Cardiac muscle cell (in vitro differentiated cells and primary cell): ENCODE measurements around the gene CFTR. TPM values are rescaled to one million over a fixed set of nuclear protein-coding genes. Genes with fewer than 3 reads are reported as not detected.

Source experiments
- DNase-seq, 2 donors: peaks; one replicate each; pipeline versions ENCODE4 v3.0.0 to v3.0.0-alpha.2; 2010 to 2017; ENCODE audit warnings: low read depth in 1 of 2, low spot score in 1 of 2
- H3K27ac ChIP-seq: fragments of 200-600 bp; sonication (generic); 2 replicates; pipeline ENCODE4 v1.5.1; 2016
- H3K27me3 ChIP-seq: fragments of 200-600 bp; sonication (generic); 2 replicates; pipeline ENCODE4 v1.6.0; 2016; ENCODE audit warnings: control low read depth
- H3K36me3 ChIP-seq: fragments of 200-600 bp; sonication (generic); 2 replicates; pipeline ENCODE4 v1.5.1; 2016; ENCODE audit warnings: control low read depth
- H3K4me1 ChIP-seq: fragments of 200-600 bp; sonication (generic); 2 replicates; pipeline ENCODE4 v1.8.1; 2017; ENCODE audit warnings: low read depth, mild to moderate bottlenecking, mixed run types
- H3K4me3 ChIP-seq: fragments of 200-600 bp; sonication (generic); 2 replicates; pipeline ENCODE4 v1.5.1; 2016; ENCODE audit warnings: mild to moderate bottlenecking
- H3K9me3 ChIP-seq: fragments of 200-600 bp; sonication (generic); 2 replicates; pipeline ENCODE4 v1.5.1; 2017; ENCODE audit warnings: low read depth, mild to moderate bottlenecking, control low read depth
- polyA plus RNA-seq: library from polyadenylated mRNA; unstranded; fragments of >200 nt; fragmentation: Nextera tagmentation; extraction: Ambion mirVana; gene quantifications from 2 replicates; pipeline ENCODE4 v1.2.1, GENCODE V29; 2016
- total RNA-seq: library from RNA; depleted of rRNA; stranded (reverse); fragments of >200 nt; gene quantifications from 2 replicates; pipeline ENCODE4 v1.2.3, GENCODE V29; 2016
- TF ChIP-seq, protein P1 (sequence below): IDR thresholded peaks from 2 replicates; pipeline ENCODE4 v1.5.1; 2012; ENCODE audit warnings: low read depth, mild to moderate bottlenecking, low read length

The CFTR gene
- total and polyA plus RNA-seq, 2 experiments from 2014 or later: 8.8 to 12.0 TPM

DNA sequence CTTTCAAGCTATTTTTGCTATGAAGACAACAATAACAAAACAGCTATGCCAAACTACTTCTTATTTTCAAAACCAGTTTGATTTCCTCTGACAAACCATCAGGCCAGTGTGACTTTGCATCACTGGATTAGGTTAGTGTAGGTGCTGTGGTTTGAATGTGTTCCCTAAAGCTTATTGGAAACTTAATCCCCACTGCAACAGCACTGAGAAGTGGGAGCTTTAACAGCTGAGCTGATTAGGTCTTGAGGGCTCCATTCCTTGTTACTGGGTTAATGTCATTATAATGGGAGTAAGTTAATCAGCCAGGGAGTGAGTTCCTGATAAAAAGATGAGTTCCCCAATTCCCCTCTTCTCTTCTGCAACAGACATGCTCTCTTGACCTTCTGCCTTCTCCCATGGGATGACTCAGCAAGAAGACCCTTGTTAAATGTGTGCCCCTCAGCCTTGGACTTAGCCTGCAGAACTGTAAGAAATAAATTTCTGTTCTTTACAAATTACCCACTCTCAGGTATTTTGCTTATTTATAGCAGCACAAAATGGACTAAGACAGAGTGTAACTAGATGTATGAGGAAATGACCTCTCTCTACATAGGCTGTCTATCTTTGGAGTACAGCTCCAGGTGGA is 206.6 kb downstream of the CFTR start:
- DNase-seq: no peak
- Histone ChIP-seq H3K27ac (no peak overlapping the region), H3K9me3 (no peaks in the 10 kb centered on the region), H3K4me1 (peaks cover 11% of the 10 kb centered on the region), H3K4me3 (no peak overlapping the region), H3K27me3 (no peaks in the 10 kb centered on the region), H3K36me3 (no peaks in the 10 kb centered on the region)
- TF ChIP-seq, protein P1, sequence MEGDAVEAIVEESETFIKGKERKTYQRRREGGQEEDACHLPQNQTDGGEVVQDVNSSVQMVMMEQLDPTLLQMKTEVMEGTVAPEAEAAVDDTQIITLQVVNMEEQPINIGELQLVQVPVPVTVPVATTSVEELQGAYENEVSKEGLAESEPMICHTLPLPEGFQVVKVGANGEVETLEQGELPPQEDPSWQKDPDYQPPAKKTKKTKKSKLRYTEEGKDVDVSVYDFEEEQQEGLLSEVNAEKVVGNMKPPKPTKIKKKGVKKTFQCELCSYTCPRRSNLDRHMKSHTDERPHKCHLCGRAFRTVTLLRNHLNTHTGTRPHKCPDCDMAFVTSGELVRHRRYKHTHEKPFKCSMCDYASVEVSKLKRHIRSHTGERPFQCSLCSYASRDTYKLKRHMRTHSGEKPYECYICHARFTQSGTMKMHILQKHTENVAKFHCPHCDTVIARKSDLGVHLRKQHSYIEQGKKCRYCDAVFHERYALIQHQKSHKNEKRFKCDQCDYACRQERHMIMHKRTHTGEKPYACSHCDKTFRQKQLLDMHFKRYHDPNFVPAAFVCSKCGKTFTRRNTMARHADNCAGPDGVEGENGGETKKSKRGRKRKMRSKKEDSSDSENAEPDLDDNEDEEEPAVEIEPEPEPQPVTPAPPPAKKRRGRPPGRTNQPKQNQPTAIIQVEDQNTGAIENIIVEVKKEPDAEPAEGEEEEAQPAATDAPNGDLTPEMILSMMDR: no peak

DNA sequence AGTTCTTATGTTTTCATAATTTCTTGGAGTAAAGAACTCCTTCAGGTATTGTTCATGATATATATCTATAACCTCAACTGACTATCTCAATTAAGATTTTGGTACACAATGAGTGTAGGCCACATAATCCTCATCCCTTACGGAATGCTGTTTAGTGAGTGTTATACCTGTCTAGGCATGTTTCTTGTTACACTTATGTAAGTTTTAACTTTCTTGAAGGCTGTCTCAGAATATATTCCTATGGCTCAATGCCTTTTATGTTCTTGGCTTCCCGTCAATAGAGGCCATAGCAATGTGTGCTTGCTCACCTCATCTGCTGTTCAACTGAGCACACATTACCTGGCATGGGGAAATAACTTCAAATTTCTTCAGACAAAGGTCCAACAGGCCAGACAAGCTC is 208.3 kb downstream of the CFTR start:
- TF ChIP-seq, protein P1: no peak

DNA sequence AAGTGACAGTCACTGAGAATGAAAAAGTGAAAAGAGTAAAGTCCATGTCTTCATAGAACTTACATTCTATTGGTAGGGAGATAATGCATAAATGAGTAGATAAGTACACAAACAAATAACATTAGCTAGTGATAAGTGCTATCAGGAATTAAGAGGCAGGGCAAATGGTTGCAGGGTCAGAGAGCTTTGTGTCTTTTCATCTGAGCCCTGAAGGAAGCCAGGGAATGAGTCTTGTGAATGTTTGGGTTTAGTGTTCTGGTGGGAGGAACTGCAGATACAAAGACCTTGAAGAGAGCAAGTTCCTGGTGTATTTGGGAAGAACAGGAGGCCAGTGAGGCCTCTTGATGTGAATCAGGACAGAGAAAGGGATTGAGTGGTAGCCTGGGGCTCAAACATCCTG is 209.6 kb downstream of the CFTR start:
- H3K4me3 ChIP-seq: no peak overlapping the region
- H3K9me3 ChIP-seq: no peaks in the 10 kb centered on the region
- DNase-seq: no peak
- H3K36me3 ChIP-seq: no peaks in the 10 kb centered on the region
- TF ChIP-seq, protein P1: no peak
- no peaks in the 10 kb centered on the region for H3K27me3 ChIP-seq
- peaks cover 11% of the 10 kb centered on the region for H3K4me1 ChIP-seq
- no peak overlapping the region for H3K27ac ChIP-seq

More for the DNA sequence above, 208.3 kb downstream of the CFTR start:
- DNase-seq: no peak
- peaks cover 11% of the 10 kb centered on the region for H3K4me1 ChIP-seq
- H3K27me3 ChIP-seq: no peaks in the 10 kb centered on the region
- no peak overlapping the region for H3K27ac ChIP-seq
- H3K4me3 ChIP-seq: no peak overlapping the region
- no peaks in the 10 kb centered on the region for H3K36me3 ChIP-seq
- no peaks in the 10 kb centered on the region for H3K9me3 ChIP-seq

DNA sequence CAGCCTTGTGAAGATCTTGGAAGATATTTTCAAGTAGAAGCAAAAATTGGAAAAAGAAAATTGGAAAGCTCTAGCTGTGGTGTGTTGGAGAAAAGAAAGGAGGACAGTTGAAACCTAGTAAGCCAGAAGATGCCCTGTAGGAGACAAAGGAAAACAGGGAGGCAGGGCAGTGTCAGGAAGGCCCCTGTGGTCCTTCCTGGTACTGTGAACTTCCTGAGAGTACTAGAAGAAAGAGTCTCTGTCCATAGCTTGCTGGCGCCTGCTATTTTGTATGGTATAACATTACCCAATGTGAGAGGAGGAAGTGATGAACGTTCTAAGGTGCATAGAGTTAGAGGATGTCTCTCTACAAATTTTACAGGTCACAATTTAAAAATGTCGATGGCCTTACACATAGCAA is 210.3 kb downstream of the CFTR start:
- H3K27ac ChIP-seq: no peak overlapping the region
- H3K9me3 ChIP-seq: no peaks in the 10 kb centered on the region
- TF ChIP-seq, protein P1: no peak
- DNase-seq: no peak
- H3K4me3 ChIP-seq: no peak overlapping the region
- H3K4me1 ChIP-seq: peaks cover 11% of the 10 kb centered on the region
- no peaks in the 10 kb centered on the region for H3K36me3 ChIP-seq
- H3K27me3 ChIP-seq: no peaks in the 10 kb centered on the region

DNA sequence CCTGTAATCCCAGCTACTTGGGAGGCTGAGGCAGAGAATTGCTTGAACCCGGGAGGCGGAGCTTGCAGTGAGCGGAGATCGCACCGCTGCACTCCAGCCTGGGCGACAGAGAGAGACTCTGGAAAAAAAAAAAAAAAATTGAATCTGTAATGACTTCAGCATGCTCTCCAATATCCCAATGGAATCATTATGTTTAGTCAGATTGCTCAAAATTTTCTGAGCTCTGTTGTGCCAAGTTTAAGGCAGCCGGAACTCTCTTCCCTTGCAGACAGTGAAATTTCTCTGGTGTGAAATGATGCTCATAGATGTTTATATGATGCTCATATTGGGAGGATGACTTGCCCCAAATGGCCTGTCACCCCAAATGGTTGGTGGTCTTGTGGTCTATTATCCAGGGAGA is 212.5 kb downstream of the CFTR start:
- H3K36me3 ChIP-seq: no peaks in the 10 kb centered on the region
- H3K27ac ChIP-seq: no peak overlapping the region
- no peaks in the 10 kb centered on the region for H3K4me1 ChIP-seq
- H3K4me3 ChIP-seq: no peak overlapping the region
- H3K9me3 ChIP-seq: no peaks in the 10 kb centered on the region
- TF ChIP-seq, protein P1: no peak
- H3K27me3 ChIP-seq: no peaks in the 10 kb centered on the region
- no peak for DNase-seq
